Neural progenitor cell (in vitro differentiated cells): ENCODE measurements around the gene CTSV. TPM values are rescaled to one million over a fixed set of nuclear protein-coding genes. Genes with fewer than 3 reads are reported as not detected.
"Not testable (repeated sequence)": the region's sequence is repeated elsewhere in the genome, so short reads cannot be mapped to it uniquely, and the experiment has no call there.

Experiments used
- DNase-seq: peaks from one replicate; pipeline ENCODE4 v3.0.0-alpha.2; 2016; ENCODE audit warnings: low spot score
- H2AFZ ChIP-seq: fragments of 200-600 bp; sonication (generic); replicated peaks from 2 replicates; pipeline ENCODE4 v1.6.1; 2016; ENCODE audit warnings: antibody characterized with exemption
- H3F3A ChIP-seq: fragments of 200-600 bp; sonication (generic); 2 replicates; pipeline ENCODE4 v1.6.1; 2016; ENCODE audit warnings: antibody characterized with exemption, low read depth
- H3K27ac ChIP-seq: fragments of 200-600 bp; sonication (generic); 2 replicates; pipeline ENCODE4 v1.5.1; 2016; ENCODE audit warnings: mild to moderate bottlenecking
- H3K27me3 ChIP-seq: fragments of 200-600 bp; sonication (generic); 2 replicates; pipeline ENCODE4 v1.6.1; 2016; ENCODE audit warnings: mild to moderate bottlenecking, moderate library complexity
- H3K36me3 ChIP-seq: fragments of 200-600 bp; sonication (generic); 2 replicates; pipeline ENCODE4 v1.5.1; 2016
- H3K4me1 ChIP-seq: fragments of 200-600 bp; sonication (generic); 2 replicates; pipeline ENCODE4 v1.6.1; 2016; ENCODE audit warnings: mixed run types
- H3K4me2 ChIP-seq: fragments of 200-600 bp; sonication (generic); 2 replicates; pipeline ENCODE4 v1.6.1; 2016
- H3K4me3 ChIP-seq: fragments of 200-600 bp; sonication (generic); 2 replicates; pipeline ENCODE4 v1.5.1; 2016
- H3K79me2 ChIP-seq: fragments of 200-600 bp; sonication (generic); 2 replicates; pipeline ENCODE4 v1.6.1; 2016; ENCODE audit warnings: low read depth
- H3K9ac ChIP-seq: fragments of 200-600 bp; sonication (generic); 2 replicates; pipeline ENCODE4 v1.6.1; 2016
- H3K9me3 ChIP-seq: fragments of 200-600 bp; sonication (generic); 2 replicates; pipeline ENCODE4 v1.5.1; 2016; ENCODE audit warnings: low read depth
- H4K20me1 ChIP-seq: fragments of 200-600 bp; sonication (generic); 2 replicates; pipeline ENCODE4 v1.6.1; 2016; ENCODE audit warnings: low read depth
- H3K27ac Mint-ChIP-seq: 3 replicates; pipeline ENCODE4 v1.8.0; 2021; ENCODE audit warnings: mixed read lengths
- H3K27me3 Mint-ChIP-seq: 2 replicates; pipeline ENCODE4 v1.8.0; 2022; ENCODE audit warnings: low read depth, mild to moderate bottlenecking, inconsistent platforms, moderate library complexity, mixed read lengths; ENCODE audit not compliant: insufficient read depth
- H3K36me3 Mint-ChIP-seq: 3 replicates; pipeline ENCODE4 v1.8.0; 2021; ENCODE audit warnings: mixed read lengths
- H3K4me1 Mint-ChIP-seq: 3 replicates; pipeline ENCODE4 v1.8.0; 2021; ENCODE audit warnings: mixed read lengths
- H3K4me3 Mint-ChIP-seq: 3 replicates; pipeline ENCODE4 v1.8.0; 2021; ENCODE audit warnings: mild to moderate bottlenecking, moderate library complexity, mixed read lengths
- H3K9me3 Mint-ChIP-seq: 3 replicates; pipeline ENCODE4 v1.8.0; 2020; ENCODE audit warnings: mixed read lengths
- EZH2 ChIP-seq: fragments of 200-600 bp; sonication (generic); IDR thresholded peaks from 2 replicates; pipeline ENCODE4 v1.6.1; 2017; ENCODE audit warnings: antibody characterized with exemption, mild to moderate bottlenecking, moderate library complexity
- EZH2phosphoT487 ChIP-seq: fragments of 200-600 bp; sonication (generic); IDR thresholded peaks from 2 replicates; pipeline ENCODE4 v1.6.1; 2017; ENCODE audit warnings: antibody characterized with exemption
- total RNA-seq: library from RNA; depleted of rRNA; stranded (reverse); fragments of >200 nt; gene quantifications from 2 replicates; pipeline ENCODE4 v1.2.3, GENCODE V29; 2015; ENCODE audit warnings: low replicate concordance
- TF ChIP-seq, protein P1 (sequence below): fragments of 200-600 bp; sonication (generic); IDR thresholded peaks from 2 replicates; pipeline ENCODE4 v1.5.1; 2017; ENCODE audit warnings: antibody characterized with exemption, mild to moderate bottlenecking

Gene CTSV
- total RNA-seq, 1 donor from 2014 or later, result 52.2 TPM

DNA sequence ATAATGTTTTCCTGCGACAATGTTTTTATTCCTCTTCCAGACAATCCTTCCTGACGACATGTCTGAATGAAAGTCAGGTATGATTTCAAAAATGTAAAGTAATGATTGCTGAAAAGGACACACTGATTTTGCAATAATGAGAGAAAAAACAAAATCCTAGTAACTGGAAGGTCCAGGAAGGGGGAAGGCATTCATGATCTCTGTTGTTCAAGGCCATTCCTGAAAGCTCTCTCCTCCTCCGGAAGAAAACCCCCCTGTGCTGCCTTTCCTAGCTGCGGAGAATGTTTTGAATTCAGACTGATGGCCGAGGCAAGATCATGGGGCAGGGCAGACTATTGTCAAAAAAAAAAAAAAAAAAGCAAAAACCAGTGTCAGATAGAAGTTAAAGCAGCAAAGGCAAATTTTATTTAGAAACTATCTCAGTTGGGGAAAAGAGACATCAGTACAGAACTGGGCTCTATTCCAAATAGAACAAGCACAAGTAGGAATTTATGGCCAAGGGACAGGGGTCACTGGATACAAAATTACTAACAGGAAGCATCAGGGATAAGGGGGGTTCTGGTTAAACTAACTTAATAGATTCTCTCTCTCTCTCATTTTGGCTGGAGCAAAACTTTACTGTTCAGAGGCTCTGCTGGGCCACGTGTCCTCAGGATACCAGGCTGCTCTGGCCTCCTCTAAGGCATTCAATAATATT lies 36.5 kb upstream of the CTSV start:
- no peaks in the 10 kb centered on the region for H3K79me2 ChIP-seq
- H3K36me3 ChIP-seq, result no peaks in the 10 kb centered on the region
- DNase-seq, result no peak
- Mint-ChIP-seq H3K4me3 (no peak overlapping the region), H3K36me3 (no peaks in the 10 kb centered on the region), H3K27ac (no peak overlapping the region), H3K4me1 (peaks cover 15% of the 10 kb centered on the region), H3K9me3 (no peaks in the 10 kb centered on the region), H3K27me3 (peaks cover 2% of the 10 kb centered on the region)
- peaks cover 3% of the 10 kb centered on the region for H3K4me1 ChIP-seq
- H3K9ac ChIP-seq, result no peak overlapping the region
- H3F3A ChIP-seq, result no peaks in the 10 kb centered on the region
- TF ChIP-seq, protein P1, sequence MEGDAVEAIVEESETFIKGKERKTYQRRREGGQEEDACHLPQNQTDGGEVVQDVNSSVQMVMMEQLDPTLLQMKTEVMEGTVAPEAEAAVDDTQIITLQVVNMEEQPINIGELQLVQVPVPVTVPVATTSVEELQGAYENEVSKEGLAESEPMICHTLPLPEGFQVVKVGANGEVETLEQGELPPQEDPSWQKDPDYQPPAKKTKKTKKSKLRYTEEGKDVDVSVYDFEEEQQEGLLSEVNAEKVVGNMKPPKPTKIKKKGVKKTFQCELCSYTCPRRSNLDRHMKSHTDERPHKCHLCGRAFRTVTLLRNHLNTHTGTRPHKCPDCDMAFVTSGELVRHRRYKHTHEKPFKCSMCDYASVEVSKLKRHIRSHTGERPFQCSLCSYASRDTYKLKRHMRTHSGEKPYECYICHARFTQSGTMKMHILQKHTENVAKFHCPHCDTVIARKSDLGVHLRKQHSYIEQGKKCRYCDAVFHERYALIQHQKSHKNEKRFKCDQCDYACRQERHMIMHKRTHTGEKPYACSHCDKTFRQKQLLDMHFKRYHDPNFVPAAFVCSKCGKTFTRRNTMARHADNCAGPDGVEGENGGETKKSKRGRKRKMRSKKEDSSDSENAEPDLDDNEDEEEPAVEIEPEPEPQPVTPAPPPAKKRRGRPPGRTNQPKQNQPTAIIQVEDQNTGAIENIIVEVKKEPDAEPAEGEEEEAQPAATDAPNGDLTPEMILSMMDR, result no peak
- TF ChIP-seq EZH2, result no peak
- H2AFZ ChIP-seq, result no peak overlapping the region
- H4K20me1 ChIP-seq, result no peaks in the 10 kb centered on the region
- H3K4me2 ChIP-seq, result no peak overlapping the region
- no peaks in the 10 kb centered on the region for H3K9me3 ChIP-seq
- H3K27ac ChIP-seq, result no peak overlapping the region
- no peak overlapping the region for H3K4me3 ChIP-seq
- H3K27me3 ChIP-seq, result no peaks in the 10 kb centered on the region

DNA sequence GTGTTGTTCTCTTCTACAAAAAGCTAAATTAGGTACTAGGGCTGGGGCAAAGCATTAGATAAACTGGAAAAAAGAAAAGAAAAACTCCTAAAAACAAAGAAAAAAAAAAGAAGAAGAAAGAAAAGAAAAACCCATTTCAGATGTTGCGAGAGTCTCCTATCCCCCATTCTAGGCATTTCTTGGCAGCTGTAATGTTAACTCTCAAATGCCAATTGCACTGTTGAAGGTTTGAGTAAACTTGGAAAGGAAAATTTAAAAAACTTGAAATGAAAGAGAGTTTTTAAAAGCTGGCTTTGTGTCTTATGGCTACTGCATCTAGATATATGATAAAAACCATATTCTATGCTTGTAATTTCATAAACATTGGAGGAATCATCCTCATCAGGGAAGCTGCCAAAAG lies 34.6 kb upstream of the CTSV start:
- H3K9me3 ChIP-seq, result no peaks in the 10 kb centered on the region
- H4K20me1 ChIP-seq, result no peaks in the 10 kb centered on the region
- Mint-ChIP-seq H3K9me3 (no peaks in the 10 kb centered on the region), H3K4me3 (no peak overlapping the region), H3K27ac (no peak overlapping the region), H3K27me3 (peaks cover 2% of the 10 kb centered on the region), H3K36me3 (no peaks in the 10 kb centered on the region), H3K4me1 (peaks cover 15% of the 10 kb centered on the region)
- no peak overlapping the region for H2AFZ ChIP-seq
- TF ChIP-seq EZH2, result no peak
- TF ChIP-seq, protein P1, result no peak
- TF ChIP-seq EZH2phosphoT487, result no peak
- H3K27me3 ChIP-seq, result no peaks in the 10 kb centered on the region
- no peak overlapping the region for H3K27ac ChIP-seq
- no peaks in the 10 kb centered on the region for H3K36me3 ChIP-seq
- no peaks in the 10 kb centered on the region for H3F3A ChIP-seq
- no peak for DNase-seq
- peaks cover 3% of the 10 kb centered on the region for H3K4me1 ChIP-seq
- H3K9ac ChIP-seq, result no peak overlapping the region
- no peak overlapping the region for H3K4me3 ChIP-seq
- H3K79me2 ChIP-seq, result no peaks in the 10 kb centered on the region
- H3K4me2 ChIP-seq, result no peak overlapping the region

DNA sequence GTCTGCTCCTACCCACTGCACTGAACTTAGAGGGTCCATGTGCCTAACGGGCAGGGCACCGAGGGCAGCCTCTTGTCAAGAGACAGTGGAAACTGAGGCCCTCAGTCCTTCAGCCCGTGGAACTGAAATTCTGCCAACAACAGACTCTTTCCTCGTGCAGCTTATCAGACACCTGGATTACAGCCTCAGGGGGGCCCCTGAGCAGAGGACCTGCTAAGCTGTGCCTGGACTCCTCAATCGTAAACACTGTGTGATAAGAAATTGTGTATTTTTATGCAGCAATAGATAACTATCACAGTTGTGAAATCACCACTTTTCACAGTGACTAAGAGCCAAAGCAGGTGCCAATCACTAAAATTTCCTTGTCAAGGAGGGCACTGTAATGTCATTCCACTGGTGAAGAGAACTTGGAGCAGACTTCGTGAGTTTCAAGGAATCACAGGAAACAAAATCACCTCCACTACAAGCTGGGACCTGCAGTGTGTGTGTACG lies 33.4 kb upstream of the CTSV start:
- no peak overlapping the region for H3K27ac ChIP-seq
- peaks cover 3% of the 10 kb centered on the region for H3K4me1 ChIP-seq
- TF ChIP-seq, protein P1, result no peak
- TF ChIP-seq EZH2 (no peak), EZH2phosphoT487 (no peak)
- Mint-ChIP-seq H3K27me3 (no peaks in the 10 kb centered on the region), H3K36me3 (no peaks in the 10 kb centered on the region), H3K4me3 (no peak overlapping the region), H3K4me1 (peaks cover 15% of the 10 kb centered on the region), H3K9me3 (no peaks in the 10 kb centered on the region), H3K27ac (no peak overlapping the region)
- no peaks in the 10 kb centered on the region for H3F3A ChIP-seq
- H3K79me2 ChIP-seq, result no peaks in the 10 kb centered on the region
- no peaks in the 10 kb centered on the region for H4K20me1 ChIP-seq
- no peak overlapping the region for H3K4me3 ChIP-seq
- H3K4me2 ChIP-seq, result no peak overlapping the region
- no peaks in the 10 kb centered on the region for H3K9me3 ChIP-seq
- H3K27me3 ChIP-seq, result no peaks in the 10 kb centered on the region
- no peaks in the 10 kb centered on the region for H3K36me3 ChIP-seq
- DNase-seq, result no peak
- H3K9ac ChIP-seq, result no peak overlapping the region
- H2AFZ ChIP-seq, result peak overlapping the region; percentile 63

DNA sequence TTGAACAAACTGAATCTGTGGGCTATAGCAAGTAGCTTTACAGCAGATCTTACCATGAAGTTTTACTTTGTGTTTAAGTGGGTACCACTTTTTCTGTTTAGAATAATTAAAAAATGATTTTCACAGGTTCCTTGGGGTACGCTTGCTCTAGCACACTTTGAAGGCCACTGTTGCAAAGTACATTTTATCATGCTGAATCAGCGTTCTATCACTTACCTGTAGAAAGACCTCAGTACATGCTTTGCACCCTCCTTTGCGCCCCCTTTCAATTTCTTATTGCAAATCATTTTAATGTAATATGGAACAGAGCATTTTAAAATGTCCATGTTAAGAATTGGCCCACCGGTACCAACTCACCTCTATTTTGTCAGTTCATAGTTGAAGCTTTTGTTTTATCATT lies 31.4 kb upstream of the CTSV start:
- H3K4me3 ChIP-seq, H3K27ac Mint-ChIP-seq, H3K36me3 Mint-ChIP-seq, H3K4me1 ChIP-seq, H3K27me3 ChIP-seq, H3F3A ChIP-seq, H3K79me2 ChIP-seq, DNase-seq, H3K9me3 ChIP-seq, H2AFZ ChIP-seq, H3K9ac ChIP-seq, H3K4me3 Mint-ChIP-seq, H3K27ac ChIP-seq, H3K4me2 ChIP-seq, H3K27me3 Mint-ChIP-seq, H4K20me1 ChIP-seq, H3K36me3 ChIP-seq, H3K9me3 Mint-ChIP-seq: not testable (repeated sequence)
- peaks cover 10% of the 10 kb centered on the region for H3K4me1 Mint-ChIP-seq
